GM18526 (cell line): ENCODE results near the gene FAAH.

Experiments used
- POLR2A ChIP-seq: IDR thresholded peaks from 3 replicates; pipeline ENCODE4 v1.6.1; 2011; ENCODE audit not compliant: insufficient read length; ENCODE audit errors: extremely low read depth

The FAAH gene

GRCh38 chr1:46451948-46452930 lies 58.1 kb downstream of the FAAH start:
- no peak for TF ChIP-seq POLR2A

GRCh38 chr1:46452931-46453325 lies 58.8 kb downstream of the FAAH start:
- no peak for TF ChIP-seq POLR2A

DNA sequence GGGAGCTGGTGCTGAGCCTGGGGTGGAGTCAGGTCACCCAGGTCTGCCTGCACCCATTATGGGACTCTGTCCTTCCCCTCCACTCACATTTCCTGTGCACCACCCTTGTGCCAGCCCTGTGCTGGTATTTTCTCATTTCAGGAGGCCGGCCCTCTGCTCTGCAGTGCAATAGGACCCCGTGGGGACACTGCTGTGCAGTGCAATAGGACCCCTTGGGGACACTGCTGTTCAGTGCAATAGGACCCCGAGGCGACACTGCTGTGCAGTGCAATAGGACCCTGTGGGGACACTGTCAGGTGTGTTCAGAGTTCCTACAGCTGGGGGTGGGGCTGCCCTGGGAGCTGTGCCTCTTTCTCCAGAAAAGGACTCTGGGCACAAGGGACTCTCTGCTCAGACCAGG lies 59.3 kb downstream of the FAAH start:
- TF ChIP-seq POLR2A: no peak

- no peak for TF ChIP-seq POLR2A
Observed at GRCh38 chr1:46455951-46456350, 61.8 kb downstream of the FAAH start.

DNA sequence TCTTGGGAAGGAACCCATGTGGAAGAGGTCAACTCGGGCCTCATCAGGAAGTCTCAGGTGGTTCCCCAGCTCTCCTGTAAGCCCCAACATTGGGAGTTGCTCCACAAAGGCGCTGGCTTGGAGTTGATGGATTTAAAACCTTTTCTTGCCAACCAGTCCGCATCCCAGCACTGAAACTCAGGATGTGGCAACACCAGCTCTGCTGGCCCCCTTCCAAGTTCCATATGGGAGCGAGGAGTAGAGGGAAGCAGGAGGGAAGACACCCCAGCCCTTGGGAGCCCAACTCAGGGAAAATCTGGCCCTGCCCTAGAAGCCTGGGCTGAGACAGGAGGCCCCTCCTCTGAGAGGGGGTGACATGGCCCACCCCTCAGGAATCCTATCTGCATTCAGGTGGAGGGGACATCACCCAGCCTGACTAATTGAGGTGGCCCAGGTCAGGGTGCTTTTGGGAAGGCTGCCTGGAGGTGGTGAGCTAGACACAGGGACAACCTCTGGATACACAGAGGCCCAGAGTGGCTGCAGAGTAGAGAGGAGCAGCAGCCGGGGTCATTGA lies 62.4 kb downstream of the FAAH start:
- TF ChIP-seq POLR2A: no peak

DNA sequence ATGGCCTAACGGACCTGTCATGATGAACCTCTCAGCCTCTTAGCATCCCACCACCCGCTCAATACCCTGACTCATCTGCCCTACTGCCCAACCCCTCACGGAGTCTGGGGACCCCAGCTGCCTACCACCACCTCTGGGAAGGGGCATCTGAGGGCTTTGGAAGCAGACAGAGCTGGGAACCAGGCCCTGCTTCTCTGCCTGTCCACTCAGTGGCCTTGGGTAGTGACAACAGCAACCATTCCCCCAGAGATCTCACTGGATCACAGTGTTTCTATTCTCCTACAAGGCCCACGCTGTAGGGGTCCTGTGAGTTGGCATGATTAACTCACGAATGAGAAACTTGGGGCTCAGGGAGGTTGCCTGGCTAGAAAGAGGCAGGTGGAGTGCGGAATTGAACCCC lies 63.1 kb downstream of the FAAH start:
- TF ChIP-seq POLR2A: no peak

DNA sequence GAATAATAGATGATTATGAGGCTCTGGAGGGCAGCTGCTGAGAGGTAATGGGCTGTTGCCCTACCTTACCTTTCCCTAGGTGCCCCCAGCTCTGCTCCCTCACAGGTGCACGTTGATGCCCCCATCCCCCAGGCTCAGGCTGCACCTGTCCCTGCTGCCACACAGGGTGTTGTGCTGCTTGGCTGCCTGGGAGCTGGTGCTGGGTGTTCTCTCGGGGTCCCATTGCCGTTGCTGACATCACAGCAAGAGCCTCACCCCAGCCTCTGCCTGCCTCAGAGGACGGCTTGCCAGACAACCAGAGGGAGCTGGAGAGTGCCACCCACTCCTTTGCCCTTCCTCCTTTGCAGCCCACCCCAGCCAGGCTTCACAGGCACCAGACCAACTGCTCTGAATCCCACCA lies 64.1 kb downstream of the FAAH start:
- no peak for TF ChIP-seq POLR2A

- TF ChIP-seq POLR2A: no peak
Observed at GRCh38 chr1:46458846-46459245, 64.7 kb downstream of the FAAH start.

GRCh38 chr1:46459315-46459714 lies 65.2 kb downstream of the FAAH start:
- no peak for TF ChIP-seq POLR2A

DNA sequence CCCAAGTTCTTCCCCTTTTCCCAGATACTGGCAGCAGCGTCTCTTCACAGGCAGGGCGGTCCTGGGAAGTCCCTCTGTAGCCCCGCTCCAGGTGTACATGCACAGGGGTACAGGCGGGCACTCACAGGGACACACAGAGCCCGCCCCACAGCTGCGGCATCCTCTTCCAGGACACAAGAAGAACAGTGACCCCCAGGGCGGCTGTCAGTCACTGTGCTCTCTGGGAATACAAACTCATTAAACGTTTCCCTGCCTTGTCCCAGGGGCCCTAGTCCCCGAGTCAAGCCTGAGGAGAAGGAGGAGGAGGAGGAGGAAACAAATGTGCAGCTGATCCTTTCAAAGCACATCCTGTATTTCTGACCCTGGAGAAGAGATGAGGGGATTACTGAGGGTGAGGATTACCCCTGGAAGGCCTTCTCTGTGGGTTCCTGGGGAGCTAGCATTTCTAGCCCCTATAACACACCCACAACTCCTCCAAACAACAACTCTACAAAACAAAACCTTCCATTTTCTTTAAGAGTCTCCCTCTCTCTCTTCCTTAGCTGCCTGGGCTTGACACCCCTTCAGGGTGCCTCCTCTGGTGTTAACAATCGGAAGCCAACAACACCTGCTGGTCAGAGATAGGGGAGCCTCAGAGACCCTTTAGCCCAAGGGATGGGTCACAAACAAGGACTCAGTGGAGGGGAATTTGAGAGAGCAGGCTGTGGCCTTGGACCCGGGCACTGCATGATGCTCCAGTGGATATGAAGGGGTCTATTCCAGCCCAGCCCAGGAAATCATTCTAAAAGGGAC lies 67.1 kb downstream of the FAAH start:
- TF ChIP-seq POLR2A: no peak

DNA sequence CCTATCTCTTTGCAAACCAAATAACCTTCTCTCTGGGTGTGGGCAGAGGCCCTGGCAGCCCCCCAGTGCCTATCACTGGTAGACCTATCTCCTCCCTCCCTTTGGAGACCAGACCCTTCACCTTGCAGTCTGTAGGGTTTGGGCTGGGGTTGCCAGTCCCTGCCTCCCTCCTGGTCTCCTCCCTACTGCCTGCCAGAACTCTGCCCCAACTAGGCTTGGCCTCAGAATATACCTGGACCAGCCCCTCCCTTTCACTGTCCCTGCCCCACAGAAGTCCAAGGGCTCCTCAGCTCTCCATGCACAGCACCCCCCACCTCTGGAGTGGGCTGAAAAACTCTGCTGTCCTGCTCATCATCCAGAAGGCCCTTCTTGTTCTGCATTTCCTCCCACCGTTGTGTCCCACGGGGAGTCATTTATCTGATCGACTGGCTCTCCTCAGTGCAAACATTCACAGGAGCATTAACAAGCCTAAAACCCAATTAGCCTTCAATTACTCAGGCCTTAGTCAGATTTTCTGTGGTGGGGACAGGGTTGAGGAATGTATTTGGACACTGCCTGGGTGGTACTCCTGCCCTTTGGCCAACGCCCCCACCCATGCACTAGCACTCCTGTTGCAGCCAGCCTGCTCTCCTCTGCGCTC lies 67.8 kb downstream of the FAAH start:
- TF ChIP-seq POLR2A: no peak
